HG02642 (cell line): ENCODE data around the gene TSEN2.

Experiments used
- ATAC-seq: cut with Tn5 transposase; IDR thresholded peaks from one replicate; pipeline ENCODE4 v1.9.1; 2021; ENCODE audit warnings: mild to moderate bottlenecking; ENCODE audit not compliant: unreplicated experiment, poor library complexity

Gene TSEN2

DNA sequence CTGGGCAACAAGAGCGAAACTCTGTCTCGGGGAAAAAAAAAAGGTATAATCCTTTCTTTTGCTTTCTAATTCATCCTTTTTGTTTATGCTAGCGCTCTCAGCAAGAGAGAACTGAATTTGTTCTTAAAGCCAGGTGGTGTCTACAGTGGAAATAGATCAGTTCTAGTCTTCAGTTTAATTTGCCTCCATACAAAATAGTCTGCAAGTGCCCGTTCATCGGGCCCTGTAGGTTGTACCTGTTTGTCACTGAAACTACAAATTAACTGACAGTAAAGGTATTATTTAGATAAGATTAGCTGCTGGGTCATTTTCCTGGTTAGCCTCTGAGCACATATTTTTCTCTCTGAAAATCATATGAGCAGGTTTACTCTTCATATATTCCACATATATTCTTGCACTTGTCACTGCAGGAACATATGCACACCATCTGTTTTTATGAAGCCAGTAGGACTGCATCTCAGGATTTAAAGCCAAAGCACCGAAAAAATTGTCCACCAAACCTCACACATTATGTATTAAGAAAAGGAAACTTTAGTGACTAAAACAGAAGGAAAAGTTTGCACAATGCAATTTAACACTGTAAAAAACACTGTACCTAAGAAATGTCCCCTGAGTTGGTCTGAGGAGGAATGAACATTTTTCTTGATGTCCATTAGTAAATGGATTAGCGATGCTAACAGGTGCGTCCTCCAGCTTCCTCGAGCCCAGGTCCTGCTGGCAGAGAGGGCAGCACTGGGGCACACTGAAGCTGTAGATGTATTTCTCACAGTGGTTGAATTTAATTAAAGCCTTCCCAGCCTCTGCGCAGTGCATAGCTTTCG is 60.6 kb downstream of the TSEN2 start:
- no peak for ATAC-seq

- ATAC-seq = no peak
These were observed 61.2 kb downstream of the TSEN2 start, which contains the start of gene MKRN2OS for GRCh38 chr3:12545473-12545791. MKRN2OS (minus strand) TSS chr3:12545499; CDS start chr3:12545464, 35 bp downstream.

DNA sequence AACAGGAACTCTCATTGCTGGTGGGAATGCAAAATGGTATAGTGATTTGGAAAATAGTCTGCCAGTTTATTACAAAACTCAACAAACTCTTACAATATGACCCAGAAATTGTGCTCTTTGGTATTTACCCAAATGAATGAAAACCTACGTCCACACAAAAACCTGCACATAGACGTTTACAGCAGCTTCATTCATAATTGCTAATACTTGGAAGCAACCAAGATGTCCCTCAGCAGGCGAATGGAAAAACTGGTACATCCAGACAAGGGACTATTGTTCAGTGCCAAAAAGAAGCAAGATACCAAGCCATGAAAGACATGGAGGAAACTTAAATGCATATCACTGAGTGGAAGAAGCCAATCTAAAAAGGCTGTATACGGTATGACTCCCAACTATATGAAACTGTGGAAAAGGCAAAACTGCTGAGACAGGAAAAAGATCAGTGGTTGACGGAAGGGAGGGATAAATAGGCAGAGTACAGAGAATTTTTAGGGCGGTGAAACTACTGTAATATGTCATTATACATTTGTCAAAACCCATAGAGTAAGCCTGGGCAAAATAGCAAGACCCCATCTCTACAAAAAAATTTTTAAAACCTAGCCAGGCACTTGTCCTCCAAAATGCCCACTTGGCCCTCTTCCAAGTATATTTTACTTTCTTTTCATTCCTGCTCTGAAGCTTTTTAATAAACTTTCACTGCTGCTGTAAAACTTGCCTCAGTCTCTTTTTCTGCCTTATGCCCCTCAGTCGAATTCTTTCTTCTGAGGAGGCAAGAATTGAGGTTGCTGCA is 65.9 kb downstream of the TSEN2 start:
- no peak for ATAC-seq

- no peak for ATAC-seq
These were observed 69.7 kb downstream of the TSEN2 start for GRCh38 chr3:12553921-12554391.

GRCh38 chr3:12556314-12556689 is 72.0 kb downstream of the TSEN2 start:
- peak; percentile 2 for ATAC-seq

DNA sequence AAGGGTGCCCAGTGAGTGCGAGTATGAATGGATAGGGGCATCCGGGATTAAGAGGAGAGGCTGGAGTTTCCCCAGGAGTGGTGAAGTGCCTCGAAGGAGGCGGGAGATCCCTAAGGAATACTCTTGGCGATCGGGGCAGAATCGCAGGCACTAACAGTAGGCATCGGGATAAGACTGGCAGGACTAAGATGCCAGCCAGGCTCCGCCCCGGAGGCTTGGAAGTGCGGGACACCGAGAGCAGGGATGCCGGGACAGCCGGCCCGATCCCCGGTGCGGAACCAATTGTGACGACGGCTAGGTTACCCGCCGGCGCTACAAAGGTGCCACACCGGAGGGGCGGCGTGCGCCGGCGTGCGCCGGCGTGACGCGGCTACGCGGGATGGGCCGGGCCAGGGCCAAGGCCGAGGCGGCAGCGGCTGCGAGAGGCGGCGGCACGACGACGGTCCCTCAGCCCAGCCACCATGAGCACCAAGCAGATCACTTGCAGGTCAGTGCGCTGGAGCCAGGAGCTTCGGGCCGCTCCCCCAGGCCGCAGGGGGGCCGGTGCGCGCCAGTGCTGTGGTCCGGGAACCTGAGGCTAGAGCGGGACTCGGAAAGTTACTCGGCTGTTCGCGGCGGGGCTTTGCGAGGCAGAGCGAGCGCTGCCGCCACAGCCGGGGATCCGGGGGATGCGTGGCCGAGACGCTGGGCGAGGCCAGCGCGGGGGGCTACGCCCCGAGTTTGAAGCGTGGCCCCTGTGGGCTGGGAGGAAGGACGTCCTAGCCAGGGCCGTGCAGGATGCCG is 72.6 kb downstream of the TSEN2 start, which contains the start of gene MKRN2:
MKRN2 (plus strand) TSS at position 398 of the 783 bp plus-strand sequence; CDS start at position 462, 64 bp downstream.
- peak; percentile 84 for ATAC-seq

- no peak for ATAC-seq
These were observed 73.3 kb downstream of the TSEN2 start for GRCh38 chr3:12557473-12558100.

- no peak for ATAC-seq
These were observed 74.4 kb downstream of the TSEN2 start for GRCh38 chr3:12558706-12559105.

DNA sequence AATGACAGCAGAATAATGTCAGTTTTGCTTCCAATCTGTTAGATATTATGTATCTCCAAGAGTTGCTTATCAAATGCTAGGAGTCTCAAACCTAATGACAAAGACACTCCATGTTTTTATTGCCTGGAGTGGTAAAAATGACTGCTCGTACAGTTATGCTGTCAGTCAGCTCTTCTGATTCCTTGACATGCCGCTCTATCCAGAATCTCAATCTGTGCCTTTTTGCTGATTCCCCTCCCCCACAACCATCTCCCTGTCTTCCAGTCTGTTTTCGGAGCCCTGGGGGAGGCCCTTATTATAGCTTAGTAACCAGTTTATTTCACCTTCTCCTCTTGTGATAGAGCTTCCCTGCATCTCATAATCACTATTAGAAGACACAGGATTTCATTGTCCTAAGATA is 75.2 kb downstream of the TSEN2 start:
- no peak for ATAC-seq

DNA sequence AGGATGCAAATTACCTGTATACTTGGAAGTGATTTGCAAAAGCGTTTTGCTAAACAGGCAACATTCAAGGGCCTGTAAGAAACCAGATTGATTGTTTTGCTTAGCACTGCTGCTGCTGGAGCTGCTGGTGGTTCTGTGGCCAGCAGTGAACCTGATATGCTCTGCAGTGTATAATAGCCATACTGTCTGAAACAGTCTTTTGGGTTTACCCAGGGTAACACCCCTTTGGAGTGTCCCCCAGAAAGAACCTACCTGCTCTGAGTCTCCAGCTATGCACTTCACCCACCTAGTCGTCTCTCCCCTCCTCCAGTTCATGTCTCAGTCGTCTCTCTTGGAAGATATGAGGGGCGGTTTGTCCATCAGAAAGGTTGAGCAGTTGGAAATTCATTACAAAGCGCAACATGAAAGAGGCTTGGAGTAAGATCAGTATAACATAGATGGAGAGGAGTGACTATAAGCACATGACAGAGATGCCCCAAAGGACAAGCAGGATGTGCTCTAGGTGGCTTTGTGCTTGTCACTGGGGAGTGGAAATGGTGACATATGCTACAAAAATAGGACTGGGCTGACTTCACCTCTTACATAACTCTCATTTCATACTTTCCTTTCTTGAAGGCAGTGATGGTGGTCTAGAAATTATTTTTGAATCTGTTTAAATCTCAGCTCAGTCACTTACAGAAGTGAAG is 76.4 kb downstream of the TSEN2 start:
- ATAC-seq = peak; percentile 38

DNA sequence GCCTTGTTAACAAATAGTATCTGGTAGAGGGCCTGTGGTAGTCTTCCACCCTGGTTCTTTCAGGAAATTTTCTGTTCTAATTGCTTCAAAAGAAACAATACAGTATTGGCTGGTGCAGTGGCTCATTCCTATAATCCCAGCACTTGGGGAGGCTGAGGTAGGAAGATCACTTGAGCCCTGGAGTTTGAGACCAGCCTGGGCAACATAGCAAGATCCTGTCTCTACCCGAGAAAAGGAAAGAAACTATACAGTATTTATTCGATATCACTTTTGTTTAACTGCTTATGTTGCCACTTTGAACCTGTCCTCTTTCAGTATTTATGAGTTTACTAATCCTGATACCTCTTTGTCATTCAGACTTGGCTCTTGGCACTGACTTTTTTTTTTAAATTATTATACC is 77.1 kb downstream of the TSEN2 start:
- no peak for ATAC-seq

DNA sequence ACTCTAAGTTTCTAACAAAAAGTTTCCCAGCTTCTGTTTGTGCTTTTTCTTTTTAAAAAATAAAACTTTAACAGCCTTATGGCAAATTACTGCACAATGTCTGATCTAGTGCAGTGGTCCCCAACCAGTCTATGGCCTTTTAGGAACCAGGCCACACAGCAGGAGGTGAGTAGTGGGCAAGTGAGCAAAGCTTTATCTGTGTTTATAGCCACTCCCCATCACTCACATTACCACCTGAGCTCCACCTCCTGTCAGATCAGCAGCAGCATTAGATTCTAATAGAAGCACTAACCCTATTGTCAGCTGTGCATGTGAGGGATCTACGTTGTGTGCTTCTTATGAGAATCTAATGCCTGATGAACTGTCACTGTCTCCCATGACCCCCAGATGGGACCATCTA is 78.2 kb downstream of the TSEN2 start:
- no peak for ATAC-seq

- no peak for ATAC-seq
These were observed 82.7 kb downstream of the TSEN2 start for GRCh38 chr3:12566976-12567375.

DNA sequence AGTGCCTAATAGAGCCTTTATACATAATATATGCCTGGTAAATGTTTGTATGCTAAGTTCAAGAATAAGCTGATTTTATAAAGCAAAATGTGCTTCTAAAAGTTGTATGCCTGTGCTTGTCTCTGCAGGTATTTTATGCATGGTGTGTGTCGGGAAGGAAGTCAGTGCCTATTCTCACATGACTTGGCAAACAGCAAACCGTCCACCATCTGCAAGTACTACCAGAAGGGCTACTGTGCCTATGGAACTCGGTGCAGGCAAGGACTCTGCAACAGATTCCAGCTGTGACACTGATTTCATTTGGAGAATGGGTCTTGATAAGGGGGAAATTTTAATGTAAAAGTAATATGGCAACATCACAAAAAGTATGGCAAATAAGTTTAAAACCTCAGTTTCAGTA is 84.5 kb downstream of the TSEN2 start:
- ATAC-seq = no peak

DNA sequence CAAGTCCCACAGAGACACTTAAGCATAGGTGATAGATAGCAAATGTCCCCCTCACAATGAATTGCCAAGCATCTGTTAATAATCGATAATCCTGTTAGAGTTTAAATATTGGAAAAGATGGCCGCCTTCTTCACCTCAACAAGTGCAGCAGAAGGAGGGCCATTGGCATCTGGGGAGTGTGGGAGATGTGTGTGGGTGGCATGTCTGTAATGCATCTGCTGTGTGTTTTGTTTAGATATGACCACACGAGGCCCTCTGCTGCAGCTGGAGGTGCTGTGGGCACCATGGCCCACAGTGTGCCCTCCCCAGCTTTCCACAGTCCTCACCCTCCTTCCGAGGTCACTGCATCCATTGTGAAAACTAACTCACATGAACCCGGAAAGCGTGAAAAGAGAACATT is 85.6 kb downstream of the TSEN2 start:
- no peak for ATAC-seq

- no peak for ATAC-seq
These were observed 87.7 kb downstream of the TSEN2 start for GRCh38 chr3:12571986-12572385.

GRCh38 chr3:12574131-12574530 is 89.9 kb downstream of the TSEN2 start:
- no peak for ATAC-seq

- ATAC-seq = no peak
These were observed 90.4 kb downstream of the TSEN2 start for GRCh38 chr3:12574661-12575060.

- no peak for ATAC-seq
These were observed 93.1 kb downstream of the TSEN2 start for GRCh38 chr3:12577379-12577778.

GRCh38 chr3:12578742-12579141 is 94.5 kb downstream of the TSEN2 start:
- ATAC-seq = no peak
